ENCODE measurements around the gene ABCA2.

DNA sequence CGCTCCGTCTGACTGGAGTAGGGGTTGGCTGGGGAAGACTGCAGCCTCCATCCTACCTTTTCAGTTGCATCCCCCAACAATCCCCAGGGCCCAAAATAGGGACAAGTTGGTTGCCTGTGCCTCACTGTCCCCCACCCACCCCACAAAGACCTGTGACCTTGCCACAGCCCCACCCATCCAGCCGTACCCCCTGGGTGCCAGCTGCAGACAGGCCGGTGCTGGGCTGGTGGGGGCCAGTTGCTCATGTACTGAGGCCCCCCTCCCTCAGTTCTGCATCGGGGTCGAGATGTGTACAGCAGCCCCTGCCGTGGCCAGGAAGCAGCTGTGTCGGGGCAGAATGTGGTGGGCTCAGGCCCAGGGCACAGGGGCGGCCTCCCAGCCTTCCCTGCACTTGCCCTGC is 44.9 kb downstream of the ABCA2 start:
- no peak for TF ChIP-seq POLR2A (IDR thresholded peaks at IDR 0.05; ENCODE audit: low read length)
- no peak for TF ChIP-seq GATA1 (IDR thresholded peaks at IDR 0.05; ENCODE audit: low read depth, low read length)

Measured in erythroblast (primary cell).